ENCODE measurements around the gene PARVA. TPM values are rescaled to one million over a fixed set of nuclear protein-coding genes. Genes with fewer than 3 reads are reported as not detected.
"Not testable (repeated sequence)": the region's sequence is repeated elsewhere in the genome, so short reads cannot be mapped to it uniquely, and the experiment has no call there.

The PARVA gene
- total RNA-seq, 3 donors from 2014 or later, result 55.7 to 191 (median 57.1) TPM

- Histone ChIP-seq H3K4me1 (ENCODE audit: low read depth) (no peaks in the 10 kb centered on the region), H3K36me3 (ENCODE audit: low read depth) (no peaks in the 10 kb centered on the region), H3K9me3 (no peaks in the 10 kb centered on the region), H3K4me3 (no peak overlapping the region)
- no peak for TF ChIP-seq CTCF (IDR thresholded peaks at IDR 0.05)
- ATAC-seq (no peak), DNase-seq (no peak)
- intact Hi-C loops (cut with DNase I, micrococcal nuclease), result no loop called here
Measured at GRCh38 chr11:12517306-12517705, 139.9 kb downstream of the PARVA start.

DNA sequence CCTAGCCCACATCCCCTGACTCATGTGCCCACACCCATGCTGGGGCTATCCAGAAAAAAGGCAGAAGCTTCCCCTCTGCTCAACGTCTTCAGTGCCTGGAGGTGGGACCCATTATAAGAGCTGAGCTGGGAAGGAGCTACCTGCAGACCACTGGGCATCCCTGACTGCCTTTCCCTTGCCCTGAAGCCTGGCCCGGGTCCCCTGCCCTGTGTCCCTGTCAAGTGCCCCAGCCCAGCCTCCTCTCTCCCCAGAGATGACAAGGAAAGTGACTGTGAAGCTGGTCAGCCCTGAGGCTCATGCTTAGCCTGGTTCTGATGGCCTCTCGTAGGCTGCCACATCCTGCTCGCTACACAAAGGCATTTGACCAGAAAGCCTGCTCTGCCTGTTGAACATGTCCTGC lies 140.4 kb downstream of the PARVA start:
- no peaks in the 10 kb centered on the region for H3K9me3 ChIP-seq
- intact Hi-C loops (cut with DNase I, micrococcal nuclease), result no loop called here
- DNase-seq (no peak), ATAC-seq (no peak)
- no peaks in the 10 kb centered on the region for H3K4me1 ChIP-seq (ENCODE audit: low read depth)
- H3K4me3 ChIP-seq, result no peak overlapping the region
- H3K36me3 ChIP-seq (ENCODE audit: low read depth), result no peaks in the 10 kb centered on the region
- TF ChIP-seq CTCF (IDR thresholded peaks at IDR 0.05), result no peak

DNA sequence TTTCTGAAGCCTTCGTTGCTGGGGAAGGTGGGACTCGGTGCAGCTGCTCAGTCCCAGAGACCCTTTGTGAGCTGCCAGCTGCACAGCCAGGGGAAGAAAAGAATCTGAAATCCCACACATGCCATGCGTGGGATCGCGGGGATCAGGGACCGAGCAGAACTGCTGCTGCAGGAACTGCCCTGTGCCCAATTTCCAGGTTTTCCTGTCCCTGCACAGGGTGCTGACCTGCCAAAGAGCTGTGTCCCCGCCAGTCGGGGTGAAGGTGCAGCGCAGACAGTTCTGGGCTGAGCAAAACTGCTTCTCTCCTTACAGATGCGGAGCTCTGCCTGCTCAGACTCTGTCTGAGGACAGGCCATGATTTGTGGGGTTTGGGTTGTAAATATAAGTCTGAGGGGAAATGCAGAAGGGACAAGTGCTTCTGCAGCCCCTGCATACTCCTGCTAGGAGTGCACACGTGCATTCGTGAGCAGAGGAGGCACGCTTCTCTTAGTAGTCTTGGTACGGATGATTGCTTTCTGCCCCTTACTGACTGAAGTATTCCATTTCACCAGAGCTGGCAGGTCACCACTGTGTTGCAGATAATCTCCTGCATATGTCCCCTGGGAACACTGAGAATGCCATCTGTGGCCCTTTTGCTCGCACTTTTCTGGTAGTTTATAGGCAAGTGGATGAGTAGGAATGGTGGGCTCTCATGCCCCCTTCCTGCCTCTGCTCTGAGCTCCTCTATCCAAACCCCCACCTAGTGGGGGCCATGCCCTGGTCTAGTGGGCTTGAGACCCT lies 141.4 kb downstream of the PARVA start:
- ATAC-seq, result no peak
- H3K4me3 ChIP-seq, result no peak overlapping the region
- no peak for TF ChIP-seq CTCF (IDR thresholded peaks at IDR 0.05)
- DNase-seq, result no peak
- no peaks in the 10 kb centered on the region for H3K36me3 ChIP-seq (ENCODE audit: low read depth)
- H3K9me3 ChIP-seq, result no peaks in the 10 kb centered on the region
- no peaks in the 10 kb centered on the region for H3K4me1 ChIP-seq (ENCODE audit: low read depth)
- intact Hi-C loops (cut with DNase I, micrococcal nuclease), result no loop called here

DNA sequence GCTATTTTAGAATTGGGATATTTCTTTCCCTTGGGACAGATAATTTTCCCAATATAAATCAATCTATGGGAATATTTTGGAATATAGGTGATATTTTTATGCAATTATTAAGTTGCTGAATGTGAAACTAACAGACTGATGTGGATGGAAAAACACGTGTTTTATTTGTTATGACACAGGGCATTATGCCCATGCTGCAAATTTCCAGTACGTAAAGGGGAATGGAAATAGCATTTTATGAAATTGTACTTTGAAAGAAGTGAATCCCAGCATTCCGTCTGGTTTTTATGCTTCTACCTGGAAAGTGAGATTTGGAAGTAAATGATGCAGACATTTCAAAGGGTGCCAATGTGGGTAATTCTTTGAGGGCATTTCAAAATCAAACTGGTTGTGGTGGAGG lies 142.7 kb downstream of the PARVA start:
- intact Hi-C loops (cut with DNase I, micrococcal nuclease), result no loop called here
- Histone ChIP-seq H3K4me3 (no peak overlapping the region), H3K36me3 (ENCODE audit: low read depth) (no peaks in the 10 kb centered on the region)

DNA sequence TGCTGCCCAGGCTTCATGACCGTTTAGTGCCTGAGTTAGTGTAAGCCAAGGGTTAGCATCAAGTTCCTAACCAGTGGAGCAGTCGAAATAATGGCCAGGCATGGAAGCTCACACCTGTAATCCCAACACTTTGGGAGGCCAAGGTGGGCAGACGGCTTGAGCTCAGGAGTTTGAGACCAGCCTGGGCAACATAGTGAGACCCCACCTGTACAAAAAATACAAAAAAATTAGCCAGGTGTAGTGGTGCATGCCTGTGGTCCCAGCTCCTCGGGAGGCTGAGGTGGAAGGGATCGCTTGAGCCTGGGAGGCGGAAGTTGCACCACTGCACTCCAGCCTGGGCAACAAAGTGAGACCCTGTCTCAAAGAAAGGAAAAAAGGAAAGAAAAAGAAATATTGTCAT lies 143.2 kb downstream of the PARVA start:
- ATAC-seq; H3K4me3 ChIP-seq; intact Hi-C loops (cut with DNase I, micrococcal nuclease); DNase-seq; H3K4me1 ChIP-seq (ENCODE audit: low read depth); H3K36me3 ChIP-seq (ENCODE audit: low read depth); H3K9me3 ChIP-seq: not testable (repeated sequence)

More for the DNA sequence above, 142.7 kb downstream of the PARVA start:
- Histone ChIP-seq H3K4me1 (ENCODE audit: low read depth) (no peaks in the 10 kb centered on the region), H3K9me3 (no peaks in the 10 kb centered on the region)
- ATAC-seq (no peak), DNase-seq (no peak)
- no peak for TF ChIP-seq CTCF (IDR thresholded peaks at IDR 0.05)

DNA sequence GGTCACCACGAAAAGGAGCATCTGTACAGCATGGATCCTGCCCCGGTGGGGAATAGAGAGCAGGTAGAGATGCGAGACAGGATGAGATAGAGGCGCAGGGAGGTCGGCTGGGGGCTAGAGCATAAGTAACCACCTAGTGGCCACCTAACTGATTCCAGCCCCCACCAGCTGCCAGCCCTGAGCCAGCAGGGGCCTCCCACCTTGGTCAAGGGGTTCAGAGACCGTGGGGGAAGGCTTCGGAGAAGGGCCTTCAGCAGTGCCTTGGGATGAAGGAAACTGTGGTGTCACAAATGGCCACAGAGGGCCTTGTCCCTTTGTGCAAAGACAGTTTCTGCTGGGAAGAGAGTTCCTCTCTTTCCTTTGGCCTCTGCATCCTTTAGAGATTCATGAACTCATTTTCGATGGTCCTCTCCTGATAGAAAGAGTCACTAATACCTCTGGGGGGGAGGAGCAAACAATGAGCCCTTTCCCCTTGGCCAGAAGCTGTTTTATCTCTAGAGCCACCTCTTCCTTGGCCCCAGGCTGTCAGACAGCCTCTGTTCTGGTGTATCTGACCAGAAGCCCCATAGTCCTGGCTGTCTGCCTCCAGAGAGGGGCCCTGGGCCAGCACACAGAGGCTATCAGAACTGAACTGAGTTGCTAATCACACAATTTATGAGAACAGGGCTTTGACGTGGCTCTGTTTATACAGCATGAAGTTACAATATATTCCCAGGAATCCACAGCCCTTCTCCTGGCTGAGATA lies 146.0 kb downstream of the PARVA start:
- H3K36me3 ChIP-seq (ENCODE audit: low read depth), result no peaks in the 10 kb centered on the region
- no peak for DNase-seq
- ATAC-seq, result no peak

More for the DNA sequence above, 146.0 kb downstream of the PARVA start:
- intact Hi-C loops (cut with DNase I, micrococcal nuclease), result no loop called here
- H3K4me1 ChIP-seq (ENCODE audit: low read depth), result no peaks in the 10 kb centered on the region
- no peaks in the 10 kb centered on the region for H3K9me3 ChIP-seq
- no peak for TF ChIP-seq CTCF (IDR thresholded peaks at IDR 0.05)
- no peak overlapping the region for H3K4me3 ChIP-seq
